HG03108 (cell line): ENCODE measurements around the gene HDGF.

ENCODE experiments used
- ATAC-seq: cut with Tn5 transposase; IDR thresholded peaks from one replicate; pipeline ENCODE4 v1.9.1; 2021; ENCODE audit warnings: moderate library complexity; ENCODE audit not compliant: unreplicated experiment

HDGF gene

DNA sequence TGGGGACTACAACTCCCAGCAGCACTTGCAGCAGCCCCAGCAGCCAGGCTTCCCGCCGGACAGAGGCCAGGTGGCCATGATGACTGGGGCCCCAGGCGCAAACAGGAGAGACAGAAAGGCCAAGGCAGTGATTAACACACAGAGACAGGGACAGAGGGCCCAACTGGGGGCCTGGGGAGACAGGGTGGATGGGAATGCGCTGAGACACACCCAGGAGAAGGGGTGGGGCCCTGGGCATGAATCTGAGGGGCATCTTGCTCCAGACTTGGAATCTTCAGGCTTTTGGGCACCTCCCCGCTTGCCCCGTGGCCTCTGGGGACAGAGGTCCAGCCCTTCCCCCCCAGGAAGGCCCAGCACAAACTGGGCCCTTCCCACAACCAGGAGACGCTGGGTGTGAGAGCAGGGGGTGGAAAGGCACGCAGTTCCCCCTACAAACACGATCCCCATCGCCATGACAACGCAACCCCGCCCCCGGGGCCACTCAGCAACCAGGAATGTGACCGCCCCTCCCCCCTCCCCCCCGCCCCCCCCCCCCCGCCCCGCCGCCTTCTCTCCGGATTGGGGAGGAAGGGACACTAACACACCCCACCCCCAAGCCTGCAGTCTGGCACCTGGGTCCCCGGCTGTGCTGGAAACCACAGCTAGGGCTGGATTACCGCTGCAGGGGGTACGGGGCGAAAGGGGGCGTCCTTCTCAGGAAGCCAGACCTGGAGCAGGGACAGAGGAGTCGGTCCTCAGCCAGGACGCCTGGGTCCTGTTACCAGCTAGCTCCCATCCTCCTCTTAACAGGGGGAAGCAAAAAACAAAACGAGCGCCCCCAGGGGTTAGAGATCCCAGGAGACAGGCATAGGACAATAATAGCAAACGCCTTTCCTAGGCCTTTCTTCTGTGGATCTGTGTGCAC lies 4.5 kb downstream of the HDGF start:
- no peak for ATAC-seq

DNA sequence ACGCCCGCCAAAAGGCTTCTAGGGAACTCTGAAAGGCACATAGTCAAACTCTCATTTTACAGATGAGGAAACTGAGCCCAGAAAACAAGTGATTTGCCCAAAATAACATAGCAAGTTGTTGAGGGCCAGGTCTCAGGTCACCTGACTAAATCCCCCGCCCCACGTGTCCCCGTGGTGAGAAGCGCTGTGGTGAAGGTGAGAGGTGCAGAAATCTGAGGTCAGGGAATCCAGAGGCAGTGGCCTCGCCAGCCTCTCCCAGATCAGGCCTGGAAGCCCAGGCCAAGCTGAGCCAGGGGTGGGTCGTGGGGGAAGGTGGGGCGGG lies 5.1 kb downstream of the HDGF start:
- ATAC-seq, result no peak

DNA sequence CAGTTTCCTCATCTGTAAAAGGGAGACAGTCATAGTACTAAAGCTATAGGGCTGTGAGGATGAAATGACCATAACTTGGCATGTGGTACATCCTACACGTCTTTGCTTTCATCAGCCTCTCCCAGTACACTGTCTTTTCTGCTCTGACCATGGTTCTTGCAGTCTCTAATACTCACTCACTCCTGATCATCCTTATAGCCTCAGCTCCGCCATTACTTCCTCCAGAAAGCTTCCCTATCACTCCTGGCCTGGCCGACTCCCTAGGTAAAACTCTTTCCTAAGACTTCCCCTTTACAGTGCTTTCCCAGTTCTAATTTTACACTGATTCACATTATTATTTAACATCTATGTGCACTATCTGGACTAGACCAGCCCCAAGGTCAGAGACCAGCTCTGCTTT lies 5.6 kb downstream of the HDGF start:
- no peak for ATAC-seq

DNA sequence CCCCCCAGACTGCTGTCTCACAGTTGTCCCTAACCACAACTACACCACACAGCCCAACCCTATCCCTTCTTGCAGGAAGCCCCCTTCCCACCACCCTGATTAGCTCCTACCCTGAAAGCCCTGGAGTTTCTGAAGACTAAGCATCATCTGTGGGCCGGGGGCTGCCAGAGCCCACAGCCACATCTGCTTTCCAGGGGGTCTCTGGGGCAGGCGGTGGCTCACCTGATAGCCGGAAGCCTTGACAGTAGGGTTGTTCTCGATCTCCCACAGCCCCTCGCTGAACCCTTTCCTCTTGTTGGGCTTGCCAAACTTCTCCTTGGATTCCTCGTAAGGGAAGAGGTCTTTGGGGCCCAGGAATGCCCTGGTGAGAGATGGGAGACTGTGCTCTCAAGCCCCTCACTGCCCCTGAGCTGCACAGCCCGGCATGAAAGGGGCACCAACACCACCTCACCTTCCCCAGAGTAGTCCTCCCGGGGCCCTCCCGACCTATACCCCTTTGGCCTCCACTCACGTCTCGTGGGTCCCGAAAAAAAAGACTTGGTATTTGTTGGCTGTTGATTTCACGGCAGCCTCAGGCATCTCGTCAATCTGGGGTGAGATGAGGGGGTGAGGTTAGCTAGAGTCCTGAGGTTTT lies 6.6 kb downstream of the HDGF start:
- ATAC-seq, result no peak

DNA sequence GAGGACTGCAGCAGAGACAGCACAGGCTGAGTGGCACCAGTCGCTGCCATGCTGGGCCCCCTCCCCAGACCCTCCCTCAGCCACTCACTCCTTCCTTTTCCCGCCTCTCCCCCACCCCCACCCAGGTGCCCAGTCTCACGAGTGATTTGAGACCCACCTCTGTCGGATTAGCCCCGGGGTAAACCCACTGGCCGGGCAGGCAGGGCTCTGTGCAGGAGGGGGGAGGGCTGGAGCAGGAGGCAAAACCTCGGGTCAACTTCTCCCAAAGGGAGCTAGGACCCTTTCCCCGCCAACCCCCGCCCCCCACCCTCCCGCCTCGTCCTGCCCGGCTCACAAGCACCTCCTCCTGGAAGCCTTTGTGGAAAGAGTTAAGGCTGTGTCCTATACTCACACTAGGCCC lies 7.1 kb downstream of the HDGF start:
- ATAC-seq, result no peak

DNA sequence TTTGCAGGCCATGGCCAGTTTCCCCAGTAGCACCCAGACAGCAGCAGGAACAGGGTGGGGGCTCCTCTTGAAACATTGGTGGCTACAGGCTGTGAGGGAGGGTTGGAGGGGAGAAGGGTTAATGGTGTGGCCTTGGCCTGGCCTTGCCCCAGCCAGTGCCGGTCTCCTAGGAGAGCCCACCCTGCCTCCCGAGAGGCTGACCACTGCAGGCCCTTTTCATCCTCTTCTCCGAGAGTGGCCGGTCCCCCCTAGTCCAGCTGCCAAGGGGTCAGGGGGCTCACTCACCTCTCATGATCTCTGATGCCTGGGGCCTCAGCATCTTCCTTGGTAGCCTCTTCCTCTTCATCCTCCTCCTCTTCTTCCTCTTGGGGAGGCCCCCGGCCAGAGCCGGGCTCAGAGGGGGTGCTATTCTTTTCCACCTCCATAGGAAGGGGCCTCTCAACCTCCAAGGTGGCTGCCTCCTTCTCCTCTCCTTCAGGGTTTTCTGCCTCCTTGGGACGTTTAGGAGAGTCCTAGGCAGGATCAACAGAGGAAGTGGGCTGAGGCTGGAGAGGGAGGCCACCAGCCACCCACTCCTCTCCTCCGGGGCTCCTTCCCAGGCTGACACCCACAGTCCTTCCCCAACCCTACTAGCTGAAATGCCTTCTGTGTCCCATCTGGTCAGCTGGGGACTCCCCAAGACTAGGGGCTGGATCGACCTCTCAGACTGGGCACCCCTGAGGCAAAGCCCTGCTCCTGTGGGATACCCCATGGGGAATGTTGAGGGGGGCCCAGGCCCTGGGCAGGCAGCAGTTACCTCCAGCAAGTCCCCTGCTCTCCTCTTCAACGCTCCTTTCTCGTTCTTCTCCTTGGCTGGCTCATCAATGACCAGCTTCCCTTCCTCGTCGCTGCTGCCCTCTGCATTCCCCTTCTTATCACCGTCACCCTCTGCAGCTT lies 7.8 kb downstream of the HDGF start:
- ATAC-seq, result no peak

DNA sequence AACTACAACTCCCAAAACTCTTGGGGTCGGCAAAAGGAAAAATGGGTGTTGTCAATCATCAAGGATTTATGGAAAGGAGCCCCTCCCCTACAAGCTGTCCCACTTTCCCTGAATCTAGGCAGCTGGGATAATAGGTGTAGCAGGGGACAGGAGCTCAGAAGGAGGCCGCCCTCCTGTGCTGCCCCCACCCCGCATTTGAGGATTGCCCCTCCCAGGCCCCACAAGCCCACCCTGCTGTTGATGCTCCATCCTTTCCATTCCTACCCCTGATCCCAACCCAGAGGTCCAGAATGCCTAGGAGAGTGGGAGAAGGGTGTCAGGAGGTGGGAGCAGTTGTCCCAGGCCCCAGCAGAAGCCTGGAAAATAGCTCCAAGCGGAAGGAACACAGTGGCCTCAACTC lies 8.7 kb downstream of the HDGF start:
- ATAC-seq, result no peak

DNA sequence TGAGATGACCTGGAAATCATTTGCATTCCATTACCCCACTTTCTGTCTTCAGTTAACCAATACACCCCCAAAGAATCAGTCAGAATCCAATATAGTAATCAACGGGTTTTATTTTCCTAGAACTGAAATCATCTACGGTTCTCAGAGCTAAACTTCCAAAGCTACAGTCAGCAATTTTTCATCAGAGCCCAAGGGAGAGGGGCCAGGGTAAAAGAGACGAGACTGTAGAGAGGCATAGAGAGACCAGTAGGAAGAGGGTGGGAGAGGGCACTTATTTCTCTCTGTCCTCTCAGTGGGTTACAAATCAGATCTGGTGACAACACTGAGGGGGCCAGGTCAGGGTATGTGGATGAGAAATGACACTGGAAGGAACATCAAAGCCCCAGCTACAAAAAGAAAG lies 9.5 kb downstream of the HDGF start:
- ATAC-seq, result no peak

DNA sequence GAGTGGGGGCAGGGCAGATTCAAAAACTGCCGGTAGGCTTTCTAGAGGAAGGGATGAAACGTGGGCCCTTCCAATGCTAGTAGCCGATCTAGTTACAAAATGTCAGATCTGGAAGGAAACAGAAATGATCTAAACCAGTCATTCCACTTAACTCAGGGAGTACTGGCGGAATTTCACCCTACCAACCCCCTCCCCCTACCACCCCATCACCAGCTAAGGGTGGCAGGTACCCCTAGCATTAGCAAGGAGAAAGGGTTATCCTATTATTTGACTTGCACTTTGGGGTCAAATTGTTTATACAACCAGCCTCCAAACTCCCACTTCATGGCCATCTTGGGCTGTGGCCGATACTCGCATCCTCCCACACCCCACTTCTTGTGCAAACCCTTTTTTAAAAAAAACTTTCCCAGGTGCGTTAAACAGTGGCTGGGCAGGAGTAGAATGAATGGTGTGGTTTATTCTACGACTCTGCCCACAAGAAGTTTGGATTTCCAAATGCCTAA lies 9.9 kb downstream of the HDGF start:
- peak; percentile 1 for ATAC-seq

DNA sequence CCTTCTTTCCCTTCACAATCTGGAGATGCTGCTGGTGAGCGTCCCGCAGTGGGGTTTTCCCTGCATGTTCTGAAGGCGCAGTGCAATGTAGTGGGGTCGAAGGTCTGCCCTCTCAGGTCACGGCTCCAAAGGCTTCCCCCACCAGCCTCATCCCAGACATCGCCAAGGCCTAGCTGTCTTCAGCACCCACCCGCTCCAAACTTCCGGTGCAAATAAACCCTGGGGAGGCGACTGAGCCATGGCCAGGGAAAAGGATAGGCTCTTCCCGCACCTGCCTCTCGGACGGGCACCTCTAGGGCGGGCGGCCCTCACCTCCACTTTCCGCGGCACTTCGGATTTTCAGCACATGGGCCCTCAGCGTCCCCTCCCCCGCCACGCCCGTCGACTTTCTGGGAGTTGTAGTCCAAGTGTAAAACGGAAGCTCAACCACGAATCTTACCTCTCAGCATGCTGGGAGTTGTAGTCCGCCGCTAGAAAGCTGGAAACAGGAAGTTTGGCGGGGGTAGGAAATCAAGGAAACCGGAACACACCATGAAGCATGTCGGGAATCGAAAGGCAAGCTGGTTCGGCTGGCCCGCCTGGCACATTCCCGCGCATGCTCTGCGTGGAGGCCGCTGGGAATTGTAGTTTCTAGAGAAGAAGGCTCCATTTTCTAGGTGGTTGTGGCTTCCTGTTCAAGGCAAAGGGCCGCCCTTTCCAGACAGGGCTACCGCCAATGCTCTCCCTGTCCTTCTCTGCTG lies 10.6 kb downstream of the HDGF start, which contains the start of gene MRPL24:
TSS of gene MRPL24 (minus strand) at position 348 of the 740 bp plus-strand sequence. CDS start 2,384 bp downstream, outside the sequence.
- ATAC-seq, result peak; percentile 82

DNA sequence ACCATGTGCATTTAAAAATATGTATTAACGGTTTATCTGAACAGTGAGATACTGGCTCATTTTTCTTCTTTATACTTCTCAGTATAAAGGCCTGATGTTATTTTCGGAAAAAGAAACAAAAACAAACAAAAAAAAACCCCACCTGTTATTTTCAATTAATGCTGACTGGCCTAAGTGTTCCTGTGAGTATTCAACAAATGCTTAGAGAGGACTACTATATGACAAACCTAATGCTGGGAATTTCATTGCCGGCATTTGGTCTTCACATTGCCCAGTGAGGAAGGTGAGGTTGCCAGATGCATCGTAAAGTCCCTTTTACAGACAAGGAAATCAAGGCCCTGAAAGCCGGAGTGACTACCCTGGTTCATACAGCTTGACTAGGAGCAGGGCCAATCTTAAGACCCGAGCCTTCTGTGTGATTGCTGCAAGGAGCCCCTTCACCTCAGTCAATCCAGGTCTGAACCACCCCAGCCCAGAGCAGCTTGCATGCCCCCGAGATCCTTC lies 11.2 kb downstream of the HDGF start:
- ATAC-seq, result no peak

DNA sequence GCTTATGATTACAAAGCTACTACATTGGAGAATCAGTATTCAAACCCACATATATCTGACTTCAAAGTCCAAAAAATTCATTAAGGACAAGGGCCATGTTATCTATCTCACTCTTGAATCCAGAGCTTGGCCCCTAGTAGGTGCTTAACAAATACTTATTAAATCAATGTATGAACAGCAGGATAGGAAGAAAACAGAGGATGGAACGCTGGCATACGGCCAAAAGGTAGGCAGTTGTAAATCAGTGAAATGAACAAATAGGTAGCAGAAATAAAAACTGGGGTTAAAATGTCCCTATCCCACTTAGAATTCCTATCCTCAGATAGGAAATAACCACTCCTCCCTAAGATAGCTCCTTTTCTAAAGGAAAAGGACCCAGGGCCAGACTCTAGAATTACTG lies 12.6 kb downstream of the HDGF start:
- ATAC-seq, result no peak

DNA sequence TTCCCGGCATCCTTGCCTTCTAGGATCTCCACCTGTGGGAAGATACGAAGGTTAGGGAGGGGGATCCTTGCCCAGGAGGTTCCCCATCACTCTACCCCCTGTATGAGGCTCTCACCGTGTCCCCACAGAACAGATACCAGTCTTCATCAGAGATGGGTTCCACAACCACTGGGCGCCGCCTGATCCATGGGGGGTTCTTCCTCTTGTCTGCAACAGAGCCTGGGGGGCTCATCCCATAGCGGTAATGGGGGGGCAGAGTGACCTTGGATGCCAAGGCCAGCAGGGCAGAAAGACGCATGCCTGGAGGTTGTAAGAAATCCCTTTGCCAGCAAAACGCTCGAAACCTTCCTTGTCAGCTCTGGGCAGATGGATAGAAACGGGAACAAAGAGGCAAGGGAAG lies 13.1 kb downstream of the HDGF start:
- no peak for ATAC-seq

DNA sequence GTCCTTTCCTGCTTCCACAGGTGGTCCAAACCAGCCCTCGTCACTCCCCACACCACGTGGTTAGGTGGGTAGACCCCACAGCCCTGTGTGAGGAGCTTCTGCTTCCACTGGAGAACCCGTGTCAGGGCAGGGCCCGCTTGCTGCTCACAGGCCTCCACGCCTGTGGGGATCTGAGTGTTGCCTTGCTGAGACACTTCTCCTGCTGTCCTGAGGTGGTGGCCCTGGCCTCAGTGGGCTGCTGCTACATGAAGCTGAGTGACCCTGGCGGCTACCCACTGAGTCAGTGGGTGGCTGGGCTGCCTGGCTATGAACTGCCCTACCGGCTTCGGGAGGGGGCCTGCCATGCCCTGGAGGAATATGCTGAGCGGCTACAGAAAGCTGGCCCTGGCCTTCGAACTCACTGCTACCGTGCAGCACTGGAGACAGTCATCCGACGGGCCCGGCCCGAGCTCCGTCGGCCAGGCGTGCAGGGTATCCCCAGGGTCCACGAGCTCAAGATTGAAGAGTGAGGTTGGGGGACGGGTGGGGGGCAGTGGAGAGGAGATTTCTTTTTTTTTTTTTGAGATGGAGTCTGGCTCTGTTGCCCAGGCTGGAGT lies 17.4 kb downstream of the HDGF start:
- ATAC-seq, result no peak

DNA sequence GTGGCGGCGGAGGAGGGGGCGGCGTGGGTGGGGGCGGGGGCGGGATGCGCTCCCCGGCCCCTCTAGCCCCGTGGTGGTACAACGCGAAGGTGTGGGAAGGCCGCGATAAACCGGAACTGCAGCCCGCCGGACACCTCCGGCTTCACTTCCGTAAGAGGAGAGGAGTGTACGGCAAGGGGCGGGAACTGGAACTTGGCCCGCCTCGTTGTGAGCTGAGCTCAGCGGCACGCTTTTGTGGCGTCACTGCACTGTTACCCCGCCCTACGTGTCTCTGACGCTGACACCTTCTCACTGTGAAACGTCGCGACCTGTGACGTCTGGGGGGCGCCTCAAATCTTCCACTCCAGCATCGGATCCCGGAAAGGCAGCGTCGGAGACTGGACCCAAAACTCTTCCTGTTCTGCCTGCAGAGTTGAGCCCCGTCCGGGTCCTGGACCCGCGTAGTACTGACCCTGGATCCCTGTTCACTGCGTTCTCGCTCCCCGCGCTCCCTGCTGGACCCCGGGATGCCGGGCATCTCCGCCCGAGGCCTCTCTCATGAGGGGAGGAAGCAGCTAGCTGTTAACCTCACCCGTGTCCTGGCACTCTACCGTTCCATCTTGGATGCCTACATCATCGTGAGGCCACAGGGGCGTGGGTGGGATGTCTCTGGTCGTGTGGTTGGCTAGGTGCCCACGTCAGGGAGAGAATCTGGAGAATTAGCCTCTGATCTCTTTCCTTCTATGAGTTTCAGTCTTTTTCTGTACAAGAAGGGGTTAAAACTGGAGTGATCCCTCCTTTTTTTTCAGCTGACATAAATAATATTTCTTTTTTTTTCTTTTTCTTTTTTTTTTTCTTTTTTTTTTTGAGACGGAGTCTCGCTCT lies 22.6 kb downstream of the HDGF start, which contains the start of gene ISG20L2:
TSS of gene ISG20L2 (minus strand) at position 168 of the 864 bp plus-strand sequence. CDS start 1,114 bp downstream, outside the sequence.
- peak; percentile 86 for ATAC-seq

DNA sequence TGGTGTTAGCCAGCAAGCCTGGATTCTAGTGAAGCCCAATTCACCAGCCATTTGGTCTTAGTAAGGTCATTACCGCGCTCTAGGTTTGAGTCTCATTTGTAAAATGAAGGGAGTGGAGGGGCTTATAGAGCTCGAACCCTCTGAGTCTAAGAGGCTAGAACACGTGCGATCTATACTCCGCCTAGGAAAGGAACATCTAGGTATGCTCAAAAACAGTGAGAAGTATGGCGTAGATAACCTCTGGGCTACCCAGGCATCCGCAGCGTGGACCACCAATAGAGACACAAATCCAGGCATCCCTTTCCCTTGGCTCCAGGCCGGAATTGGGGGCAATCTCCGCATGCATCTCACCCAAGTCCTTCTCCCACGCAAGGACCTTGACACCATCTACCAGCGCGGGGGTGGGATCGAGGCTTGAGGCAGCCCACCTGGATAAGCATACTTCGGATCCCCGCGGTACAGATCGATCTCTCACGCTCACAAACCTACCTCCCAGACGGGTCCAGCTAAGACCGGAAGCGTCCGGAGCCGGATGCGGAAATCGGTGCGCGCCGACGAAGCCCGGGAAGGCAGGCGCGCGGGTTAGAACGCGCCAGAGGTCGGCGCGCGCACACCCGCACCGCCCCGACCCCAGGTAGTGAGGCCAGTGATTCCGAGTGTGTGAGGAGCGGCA lies 23.4 kb downstream of the HDGF start, which contains the start of gene METTL25B:
TSS of gene METTL25B (plus strand) at position 544 of the 673 bp plus-strand sequence. CDS start 636 bp downstream, outside the sequence.
- ATAC-seq, result peak; percentile 57

DNA sequence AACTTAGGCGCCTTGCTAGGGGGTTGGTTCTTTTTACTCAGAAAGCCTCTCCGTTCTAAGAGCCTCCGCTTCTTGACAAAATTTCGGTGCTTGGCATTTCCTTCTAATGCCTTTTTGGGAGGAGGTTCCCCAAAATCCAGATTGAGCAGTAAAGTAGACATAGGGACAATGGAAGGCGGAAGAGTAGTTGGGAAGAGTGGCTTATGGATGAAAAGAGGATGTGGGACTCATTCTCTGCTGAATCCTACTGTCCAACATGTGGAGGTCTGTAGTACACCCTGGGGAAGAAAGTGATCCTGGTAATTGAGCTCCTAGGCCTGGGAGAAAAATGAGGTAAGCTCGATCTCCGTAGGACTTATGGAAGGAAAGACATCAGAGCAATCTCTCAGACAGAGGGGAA lies 24.0 kb downstream of the HDGF start:
- no peak for ATAC-seq
